ENCODE results near the gene GPC1.

GPC1 gene

DNA sequence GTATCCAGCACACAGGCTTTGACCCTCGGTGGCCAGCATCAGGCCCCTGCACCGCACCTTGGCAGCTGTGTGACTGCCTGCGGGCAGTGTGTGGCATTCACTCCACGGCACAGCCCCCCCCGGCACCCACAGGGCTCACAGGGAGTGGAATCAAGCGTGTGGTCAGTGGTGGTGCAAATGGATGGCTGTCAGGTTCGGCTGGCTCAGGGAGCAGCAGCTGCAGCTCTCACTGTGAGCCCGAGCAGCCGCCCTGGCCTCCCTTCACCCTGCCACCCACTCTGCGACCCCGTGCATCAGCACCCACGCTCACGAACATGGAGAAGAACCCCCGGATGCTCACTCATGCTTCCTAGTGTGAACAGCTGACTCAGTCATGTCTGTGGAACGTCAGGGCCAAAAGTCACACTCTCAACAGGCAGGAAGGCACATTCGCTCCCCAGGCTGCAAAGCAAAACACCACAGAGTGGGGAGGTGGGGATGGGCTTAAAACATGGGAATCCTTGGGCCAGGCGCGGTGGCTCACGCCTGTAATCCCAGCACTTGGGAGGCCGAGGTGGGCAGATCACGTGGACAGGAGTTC is 41.5 kb upstream of the GPC1 start:
- no peak for DNase-seq (ENCODE audit: low spot score)
- TF ChIP-seq, protein P1, sequence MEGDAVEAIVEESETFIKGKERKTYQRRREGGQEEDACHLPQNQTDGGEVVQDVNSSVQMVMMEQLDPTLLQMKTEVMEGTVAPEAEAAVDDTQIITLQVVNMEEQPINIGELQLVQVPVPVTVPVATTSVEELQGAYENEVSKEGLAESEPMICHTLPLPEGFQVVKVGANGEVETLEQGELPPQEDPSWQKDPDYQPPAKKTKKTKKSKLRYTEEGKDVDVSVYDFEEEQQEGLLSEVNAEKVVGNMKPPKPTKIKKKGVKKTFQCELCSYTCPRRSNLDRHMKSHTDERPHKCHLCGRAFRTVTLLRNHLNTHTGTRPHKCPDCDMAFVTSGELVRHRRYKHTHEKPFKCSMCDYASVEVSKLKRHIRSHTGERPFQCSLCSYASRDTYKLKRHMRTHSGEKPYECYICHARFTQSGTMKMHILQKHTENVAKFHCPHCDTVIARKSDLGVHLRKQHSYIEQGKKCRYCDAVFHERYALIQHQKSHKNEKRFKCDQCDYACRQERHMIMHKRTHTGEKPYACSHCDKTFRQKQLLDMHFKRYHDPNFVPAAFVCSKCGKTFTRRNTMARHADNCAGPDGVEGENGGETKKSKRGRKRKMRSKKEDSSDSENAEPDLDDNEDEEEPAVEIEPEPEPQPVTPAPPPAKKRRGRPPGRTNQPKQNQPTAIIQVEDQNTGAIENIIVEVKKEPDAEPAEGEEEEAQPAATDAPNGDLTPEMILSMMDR (IDR thresholded peaks at IDR 0.05; ENCODE audit: borderline replicate concordance, control extremely low read depth, extremely low read depth, insufficient read depth, missing control alignments): no peak
- in situ Hi-C loops (cut with MboI; ENCODE audit: low sequenced_read_pairs, unreplicated experiment): no loop called here

DNA sequence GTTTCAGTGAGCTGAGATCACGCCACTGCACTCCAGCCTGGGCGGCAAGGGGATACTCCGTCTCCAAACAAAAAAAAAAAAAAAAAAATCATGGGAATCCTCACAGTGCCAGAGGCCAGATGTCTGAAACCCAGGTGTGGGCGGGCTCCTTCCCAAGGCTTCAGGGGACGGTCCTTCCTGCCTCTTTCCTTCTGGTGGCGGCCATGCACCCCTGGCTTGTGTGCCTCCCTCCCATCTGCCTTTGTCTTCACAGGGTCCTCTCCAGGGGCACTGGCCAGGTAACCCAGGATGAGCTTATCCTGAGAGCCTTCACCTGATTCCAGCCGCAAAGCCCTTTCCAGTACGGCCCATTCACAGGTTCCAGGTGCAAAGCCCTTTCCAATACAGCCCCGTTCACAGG is 40.9 kb upstream of the GPC1 start:
- no peak for DNase-seq (ENCODE audit: low spot score)
- TF ChIP-seq, protein P1 (IDR thresholded peaks at IDR 0.05; ENCODE audit: borderline replicate concordance, control extremely low read depth, extremely low read depth, insufficient read depth, missing control alignments): no peak
- in situ Hi-C loops (cut with MboI; ENCODE audit: low sequenced_read_pairs, unreplicated experiment): no loop called here

DNA sequence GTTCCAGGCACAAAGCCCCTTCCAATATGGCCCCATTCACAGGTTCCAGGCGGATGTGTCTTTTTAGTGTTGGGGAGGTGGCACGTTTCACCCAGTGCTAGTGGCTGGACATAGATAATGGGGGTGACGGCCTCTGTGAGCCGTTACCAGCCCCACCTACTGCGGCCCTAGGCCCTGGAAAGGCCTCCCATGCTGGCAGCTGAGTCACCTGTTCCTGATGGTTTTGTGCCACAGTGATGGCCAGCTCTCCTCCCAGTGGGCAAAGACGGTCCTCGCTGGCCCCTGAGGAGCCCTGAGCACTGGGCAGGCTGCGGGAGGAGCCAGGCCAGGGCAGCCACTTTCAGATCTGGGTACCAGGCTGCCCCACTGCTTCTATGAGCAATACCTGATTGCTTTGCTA is 40.0 kb upstream of the GPC1 start:
- DNase-seq (ENCODE audit: low spot score): no peak
- TF ChIP-seq, protein P1 (IDR thresholded peaks at IDR 0.05; ENCODE audit: borderline replicate concordance, control extremely low read depth, extremely low read depth, insufficient read depth, missing control alignments): no peak
- in situ Hi-C loops (cut with MboI; ENCODE audit: low sequenced_read_pairs, unreplicated experiment): no loop called here

DNA sequence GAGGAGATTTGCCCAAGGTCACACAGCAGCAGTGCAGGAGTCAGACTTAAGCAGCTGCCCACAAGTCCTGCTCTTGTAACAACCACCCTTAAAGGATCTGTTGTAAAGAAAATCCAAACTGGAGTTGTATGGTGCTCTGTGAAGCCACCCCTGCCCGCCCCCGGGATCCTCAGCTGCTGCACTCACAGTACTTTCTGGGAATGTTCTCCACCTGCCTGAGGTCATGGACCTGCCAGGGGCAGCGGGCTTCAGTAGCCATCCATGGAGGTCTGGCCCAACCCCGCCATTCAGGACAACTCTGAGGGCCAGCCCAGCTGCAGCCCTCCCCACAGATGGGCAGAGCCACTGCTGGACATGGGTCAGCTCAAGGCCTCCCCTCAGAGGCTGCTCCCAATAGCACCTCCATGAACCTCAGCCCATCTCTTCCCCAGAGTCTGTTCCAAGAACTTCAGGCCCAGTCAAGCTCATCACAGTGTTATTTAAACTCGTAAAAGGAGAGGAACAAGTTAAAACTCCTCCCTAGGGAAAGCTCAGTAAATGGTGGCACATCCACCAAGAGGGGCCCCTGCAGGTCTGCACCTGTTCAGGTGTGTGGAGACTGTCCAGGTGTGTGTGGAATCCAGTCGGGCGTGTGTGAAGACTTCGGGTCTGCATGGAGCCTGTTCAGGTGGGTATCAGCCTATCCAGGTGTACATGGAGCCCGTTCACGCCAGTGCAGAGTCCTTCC is 39.4 kb upstream of the GPC1 start:
- in situ Hi-C loops (cut with MboI; ENCODE audit: low sequenced_read_pairs, unreplicated experiment): no loop called here
- TF ChIP-seq, protein P1 (IDR thresholded peaks at IDR 0.05; ENCODE audit: borderline replicate concordance, control extremely low read depth, extremely low read depth, insufficient read depth, missing control alignments): no peak
- no peak for DNase-seq (ENCODE audit: low spot score)

DNA sequence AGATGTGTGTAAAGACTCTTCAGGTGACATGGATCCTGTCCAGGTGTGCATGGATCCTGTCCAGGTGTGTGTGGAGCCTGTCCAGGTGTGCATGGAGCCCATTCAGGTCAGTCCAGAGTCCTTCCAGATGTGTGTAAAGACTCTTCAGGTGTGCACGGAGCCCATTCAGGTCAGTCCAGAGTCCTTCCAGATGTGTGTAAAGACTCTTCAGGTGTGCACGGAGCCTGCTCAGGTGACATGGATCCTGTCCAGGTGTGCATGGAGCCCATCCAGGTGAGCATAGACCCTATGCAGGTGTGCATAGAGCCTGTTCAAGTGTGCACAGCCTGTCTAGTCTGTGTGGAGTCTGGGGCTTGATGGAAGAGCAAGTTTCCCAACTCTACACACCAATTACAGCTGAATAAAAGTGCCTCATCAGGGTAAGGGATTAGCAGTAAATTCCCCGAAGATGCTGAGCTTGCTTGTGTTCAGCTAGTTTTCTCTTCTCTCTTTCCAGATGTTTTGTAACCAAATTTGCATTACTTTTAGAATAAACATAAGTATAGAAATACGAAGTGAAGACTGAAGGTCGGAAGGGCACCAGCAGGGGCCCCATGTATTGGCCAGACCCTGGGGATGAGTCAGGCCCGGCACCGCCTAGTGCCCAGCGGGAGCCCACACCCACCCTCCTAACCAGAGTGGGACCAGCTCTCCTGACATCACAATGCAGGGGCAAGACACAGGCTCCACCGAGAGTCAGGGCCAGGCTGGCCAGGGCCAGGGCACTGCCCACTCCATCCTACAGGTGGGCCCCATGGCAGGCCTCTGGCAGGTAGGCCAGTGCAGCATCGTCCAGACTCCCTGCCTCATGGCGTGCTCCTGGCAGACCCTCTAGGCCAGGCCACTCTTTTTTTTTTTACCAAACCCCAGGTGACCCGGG is 38.6 kb upstream of the GPC1 start:
- in situ Hi-C loops (cut with MboI; ENCODE audit: low sequenced_read_pairs, unreplicated experiment): no loop called here
- DNase-seq (ENCODE audit: low spot score): no peak
- TF ChIP-seq, protein P1 (IDR thresholded peaks at IDR 0.05; ENCODE audit: borderline replicate concordance, control extremely low read depth, extremely low read depth, insufficient read depth, missing control alignments): no peak

DNA sequence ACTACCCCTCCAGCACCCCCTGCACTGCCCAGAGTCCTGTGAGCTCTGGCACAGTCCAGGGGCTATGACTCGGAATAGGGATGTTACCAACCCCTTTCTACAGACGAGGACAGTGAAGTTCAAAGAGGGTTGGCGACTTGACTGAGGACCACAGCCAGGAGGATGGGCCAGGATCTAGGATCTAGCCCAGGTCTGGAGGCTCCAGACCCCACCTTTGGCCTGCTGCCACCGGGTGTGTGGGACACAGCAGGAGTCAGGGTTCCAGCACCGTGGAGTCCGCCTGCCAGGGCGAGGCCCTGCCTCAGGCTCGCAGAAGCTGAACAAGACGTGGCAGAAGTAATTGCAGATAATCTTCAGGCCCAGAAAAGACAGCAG is 37.9 kb upstream of the GPC1 start:
- DNase-seq (ENCODE audit: low spot score): no peak
- in situ Hi-C loops (cut with MboI; ENCODE audit: low sequenced_read_pairs, unreplicated experiment): no loop called here
- TF ChIP-seq, protein P1 (IDR thresholded peaks at IDR 0.05; ENCODE audit: borderline replicate concordance, control extremely low read depth, extremely low read depth, insufficient read depth, missing control alignments): no peak

Measured in GM13976 (cell line).